IMR-90 (cell line): ENCODE results near the gene DSCAM. TPM values are rescaled to one million over a fixed set of nuclear protein-coding genes. Genes with fewer than 3 reads are reported as not detected.

Experiments
- ATAC-seq: fragments of 200-7000 bp; cut with Tn5 transposase; 2 replicates; pipeline ENCODE4 v1.9.1; 2020; ENCODE audit warnings: low read depth, mild to moderate bottlenecking, moderate library complexity
- BruUV-seq: library from RNA; stranded (reverse); fragments of 400-500 nt; replicated peaks from 2 replicates; lab custom pipeline; 2021; lab: Mats Ljungman, UMichigan
- CTCF ChIA-PET: fragments of 300-600 bp; formaldehyde crosslinking; extraction: SDS; loops from one replicate; lab custom pipeline; 2021; ENCODE audit warnings: antibody characterized with exemption; lab: Yijun Ruan, JAX
- POLR2A ChIA-PET: fragments of 300-600 bp; sonication (Branson Sonifier 250); formaldehyde crosslinking; loops from one replicate; lab custom pipeline; 2022; ENCODE audit warnings: antibody characterized with exemption; ENCODE audit not compliant: unreplicated experiment; lab: Charles Lee
- DNase-seq: peaks from one replicate; pipeline ENCODE4 v3.0.0; 2013
- H2AFZ ChIP-seq: replicated peaks from 2 replicates; pipeline ENCODE3; 2013; ENCODE audit warnings: low read length, mild to moderate bottlenecking; ENCODE audit not compliant: poor library complexity
- H2AK5ac ChIP-seq: 2 replicates; pipeline ENCODE4 v1.6.1; 2013; ENCODE audit warnings: low read depth, low read length, inconsistent platforms
- H2AK9ac ChIP-seq: replicated peaks from 2 replicates; pipeline ENCODE3; 2013; ENCODE audit warnings: mild to moderate bottlenecking, low read depth, low read length, moderate library complexity; ENCODE audit not compliant: poor library complexity
- H2BK120ac ChIP-seq: 2 replicates; pipeline ENCODE4 v1.6.1; 2013; ENCODE audit warnings: low read depth, low read length, inconsistent platforms
- H2BK15ac ChIP-seq: 3 replicates; pipeline ENCODE4 v1.6.1; 2013; ENCODE audit warnings: low read depth, low read length, inconsistent platforms
- H2BK20ac ChIP-seq: 2 replicates; pipeline ENCODE4 v1.6.1; 2013; ENCODE audit warnings: low read depth, mild to moderate bottlenecking, inconsistent platforms, low read length, moderate library complexity
- H2BK5ac ChIP-seq: 2 replicates; pipeline ENCODE4 v1.6.1; 2013; ENCODE audit warnings: mild to moderate bottlenecking, low read depth, low read length, inconsistent platforms; ENCODE audit not compliant: poor library complexity, severe bottlenecking
- H3K14ac ChIP-seq: replicated peaks from 2 replicates; pipeline ENCODE4 v1.6.1; 2013; ENCODE audit warnings: low read depth, low read length, inconsistent platforms
- H3K18ac ChIP-seq: 2 replicates; pipeline ENCODE4 v1.6.1; 2013; ENCODE audit warnings: low read depth, low read length, control low read depth
- H3K23ac ChIP-seq: 2 replicates; pipeline ENCODE4 v1.6.1; 2013; ENCODE audit warnings: low read depth, low read length, inconsistent platforms
- H3K27ac ChIP-seq: 2 replicates; pipeline ENCODE4 v1.5.1; 2013; ENCODE audit warnings: mild to moderate bottlenecking, control low read depth, low read length; ENCODE audit not compliant: insufficient read depth
- H3K27me3 ChIP-seq: 2 replicates; pipeline ENCODE4 v1.6.1; 2013; ENCODE audit warnings: low read length; ENCODE audit not compliant: control insufficient read depth, insufficient read depth
- H3K36me3 ChIP-seq: 2 replicates; pipeline ENCODE4 v1.6.1; 2013; ENCODE audit warnings: low read length, mixed read lengths; ENCODE audit not compliant: control insufficient read depth, insufficient read depth
- H3K4ac ChIP-seq: 2 replicates; pipeline ENCODE4 v1.6.1; 2013; ENCODE audit warnings: low read depth, low read length, inconsistent platforms
- H3K4me1 ChIP-seq: 2 replicates; pipeline ENCODE4 v1.6.1; 2013; ENCODE audit warnings: low read length, mixed read lengths; ENCODE audit not compliant: control insufficient read depth, insufficient read depth
- H3K4me2 ChIP-seq: 2 replicates; pipeline ENCODE4 v1.6.1; 2013; ENCODE audit warnings: low read depth, mild to moderate bottlenecking, control low read depth, low read length, moderate library complexity
- H3K4me3 ChIP-seq: 2 replicates; pipeline ENCODE4 v1.5.1; 2013; ENCODE audit warnings: low read depth, mild to moderate bottlenecking, control low read depth, low read length, moderate library complexity; ENCODE audit not compliant: insufficient read depth
- H3K56ac ChIP-seq: 2 replicates; pipeline ENCODE4 v1.6.1; 2013; ENCODE audit warnings: low read length, inconsistent platforms; ENCODE audit not compliant: insufficient read depth; ENCODE audit errors: extremely low read depth
- H3K79me1 ChIP-seq, 2 experiments: 2 replicates each; pipeline ENCODE4 v1.6.1; 2013; ENCODE audit warnings: low read length in 2 of 2, inconsistent platforms in 1 of 2, low read depth in 1 of 2
- H3K9ac ChIP-seq: 2 replicates; pipeline ENCODE4 v1.6.1; 2013; ENCODE audit warnings: low read depth, low read length, control low read depth
- H3K9me1 ChIP-seq: 2 replicates; pipeline ENCODE4 v1.6.1; 2013; ENCODE audit warnings: low read length, inconsistent platforms; ENCODE audit not compliant: insufficient read depth
- H3K9me3 ChIP-seq: 2 replicates; pipeline ENCODE4 v1.6.1; 2013; ENCODE audit warnings: low read length; ENCODE audit not compliant: control insufficient read depth, insufficient read depth
- H4K20me1 ChIP-seq: 2 replicates; pipeline ENCODE4 v1.6.1; 2013; ENCODE audit warnings: low read length, inconsistent platforms; ENCODE audit not compliant: insufficient read depth
- H4K5ac ChIP-seq: 2 replicates; pipeline ENCODE4 v1.6.1; 2013; ENCODE audit warnings: mild to moderate bottlenecking, low read depth, low read length, control low read depth
- H4K8ac ChIP-seq, 2 experiments: 2 replicates each; pipeline ENCODE4 v1.6.1; 2013; ENCODE audit warnings: low read depth in 2 of 2, low read length in 2 of 2, control low read depth in 1 of 2, inconsistent platforms in 1 of 2
- H4K91ac ChIP-seq: 2 replicates; pipeline ENCODE4 v1.6.1; 2013; ENCODE audit warnings: low read depth, low read length, inconsistent platforms; ENCODE audit not compliant: insufficient read depth
- CTCF ChIP-seq: conservative IDR thresholded peaks from 2 replicates; pipeline ENCODE4 v1.5.1; 2012; ENCODE audit warnings: mild to moderate bottlenecking, low read depth, low read length, improper control_type of control experiment
- MAFK ChIP-seq: IDR thresholded peaks from 2 replicates; pipeline ENCODE4 v1.6.1; 2012; ENCODE audit warnings: low read depth, low read length, improper control_type of control experiment
- MXI1 ChIP-seq: IDR thresholded peaks from 2 replicates; pipeline ENCODE4 v1.6.1; 2012; ENCODE audit warnings: low read depth, mild to moderate bottlenecking, low read length, moderate library complexity, borderline replicate concordance
- NFE2L2 ChIP-seq: fragments of 150-350 bp; IDR thresholded peaks from 2 replicates; pipeline ENCODE4 v1.6.1; 2016; ENCODE audit warnings: low read depth, mild to moderate bottlenecking, low read length
- RAD21 ChIP-seq: IDR thresholded peaks from 2 replicates; pipeline ENCODE4 v1.6.1; 2012; ENCODE audit warnings: low read length, improper control_type of control experiment
- RFX5 ChIP-seq: IDR thresholded peaks from 2 replicates; pipeline ENCODE4 v1.8.0; 2012; ENCODE audit warnings: low read depth, mild to moderate bottlenecking, low read length, moderate library complexity
- USF2 ChIP-seq: fragments of 150-350 bp; IDR thresholded peaks from 2 replicates; pipeline ENCODE4 v1.6.1; 2017; ENCODE audit warnings: mild to moderate bottlenecking, antibody characterized with exemption, low read length, low read depth
- WGBS, 2 experiments: methylation state at CpG; one replicate each; pipeline versions ENCODE4 v1.1.5 to v1.1.7; 2013; ENCODE audit warnings: missing lambda C conversion rate in 2 of 2; ENCODE audit not compliant: insufficient read length in 1 of 2; ENCODE audit errors: extremely low coverage in 2 of 2; 5-methylcytosine and 5-hydroxymethylcytosine counted together
- dilution Hi-C: fragments of 300-500 bp; cut with HindIII; formaldehyde crosslinking; loops from one replicate; pipeline ENCODE4 v1.14.3; 2018; ENCODE audit warnings: low sequenced_read_pairs; ENCODE audit not compliant: unreplicated experiment
- in situ Hi-C: fragments of 300-500 bp; cut with MboI; formaldehyde crosslinking; loops from 3 replicates; pipeline ENCODE4 v1.14.3; 2019; ENCODE audit warnings: low sequenced_read_pairs, inconsistent platforms, mixed read lengths
- intact Hi-C: fragments of 100-400 bp; cut with micrococcal nuclease; formaldehyde crosslinking; loops from 2 replicates; pipeline ENCODE4 v1.10.0; 2022
- polyA plus RNA-seq, 3 experiments: library from polyadenylated mRNA; depleted of rRNA; stranded (reverse); fragments of >200 nt; gene quantifications; 2 replicates each; pipeline ENCODE4 v1.2.3, GENCODE V29; 2012; ENCODE audit warnings: low replicate concordance in 1 of 3
- total RNA-seq: library from RNA; depleted of rRNA; stranded (reverse); fragments of >200 nt; gene quantifications from 2 replicates; pipeline ENCODE4 v1.2.3, GENCODE V29; 2012
- TF ChIP-seq, protein P1 (sequence below): fragments of 150-350 bp; IDR thresholded peaks from 2 replicates; pipeline ENCODE4 v1.6.1; 2016; ENCODE audit warnings: low read depth, mild to moderate bottlenecking, low read length, moderate library complexity, borderline replicate concordance

The DSCAM gene
- total and polyA plus RNA-seq, 2 of the 4 experiments (the other 2 are of a cell fraction): under 0.01 to 0.02 TPM

DNA sequence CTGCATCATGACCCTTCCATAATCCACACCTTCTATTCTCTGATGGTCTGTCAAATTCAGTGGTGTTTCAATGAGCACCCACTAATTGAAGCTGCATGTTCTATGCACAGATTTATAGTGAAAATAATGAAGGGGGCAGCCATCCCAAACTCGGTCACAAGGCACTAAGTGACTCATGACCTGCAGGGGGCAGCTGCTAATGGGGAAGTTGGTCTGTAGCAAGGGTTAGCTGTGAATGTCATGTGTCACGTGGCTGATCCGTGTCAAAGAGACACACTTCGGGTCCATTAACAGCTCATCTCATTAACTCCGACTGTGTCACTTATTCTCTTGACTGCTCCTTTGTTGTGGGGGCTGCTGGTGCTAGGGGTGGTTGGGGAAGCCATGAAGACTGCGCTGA is 673.1 kb downstream of the DSCAM start:
- Histone ChIP-seq H2AFZ (no peak overlapping the region), H3K4ac (no peak overlapping the region), H2BK120ac (no peak overlapping the region), H3K4me2 (no peak overlapping the region), H2AK9ac (no peak overlapping the region), H3K23ac (no peak overlapping the region), H4K8ac (no peak overlapping the region), H3K79me1 (no peaks in the 10 kb centered on the region), H3K14ac (no peak overlapping the region), H3K27ac (no peak overlapping the region), H3K9ac (no peak overlapping the region), H3K27me3 (no peaks in the 10 kb centered on the region), H3K36me3 (no peaks in the 10 kb centered on the region), H3K9me3 (peaks cover 31% of the 10 kb centered on the region), H3K18ac (no peak overlapping the region), H2AK5ac (no peak overlapping the region), H2BK15ac (no peak overlapping the region), H4K5ac (no peak overlapping the region), H3K4me1 (no peaks in the 10 kb centered on the region), H2BK20ac (no peak overlapping the region), H4K91ac (no peak overlapping the region), H3K9me1 (no peaks in the 10 kb centered on the region), H4K20me1 (no peaks in the 10 kb centered on the region), H3K56ac (no peak overlapping the region), H2BK5ac (no peak overlapping the region), H3K4me3 (no peak overlapping the region)
- BruUV-seq: no TSS peak
- ATAC-seq: no peak
- CTCF ChIA-PET: interaction anchor here (0.6 to 0.7 kb wide), 2 partner anchors 50 to 240 kb away, joined by 3 to 5 read pairs; no protein-coding TSS in a partner anchor
- dilution Hi-C loops: no loop called here
- TF ChIP-seq, protein P1, sequence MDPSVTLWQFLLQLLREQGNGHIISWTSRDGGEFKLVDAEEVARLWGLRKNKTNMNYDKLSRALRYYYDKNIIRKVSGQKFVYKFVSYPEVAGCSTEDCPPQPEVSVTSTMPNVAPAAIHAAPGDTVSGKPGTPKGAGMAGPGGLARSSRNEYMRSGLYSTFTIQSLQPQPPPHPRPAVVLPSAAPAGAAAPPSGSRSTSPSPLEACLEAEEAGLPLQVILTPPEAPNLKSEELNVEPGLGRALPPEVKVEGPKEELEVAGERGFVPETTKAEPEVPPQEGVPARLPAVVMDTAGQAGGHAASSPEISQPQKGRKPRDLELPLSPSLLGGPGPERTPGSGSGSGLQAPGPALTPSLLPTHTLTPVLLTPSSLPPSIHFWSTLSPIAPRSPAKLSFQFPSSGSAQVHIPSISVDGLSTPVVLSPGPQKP: no peak
- TF ChIP-seq MXI1 (no peak), RAD21 (no peak), MAFK (no peak), RFX5 (no peak), NFE2L2 (no peak), CTCF (no peak), USF2 (no peak)
- intact Hi-C loops: no loop called here
- in situ Hi-C loops: no loop called here
- DNase-seq: no peak
- POLR2A ChIA-PET: no interaction called here
- 20% methylated on average over 1 of the region's 6 CpGs; no CpG with 5 or more reads in 1 of the 2 experiments for WGBS, 2 experiments
